Cerebellar cortex (tissue), 1 donor: ENCODE data around the gene GAREM1.
A peak's percentile ranks its signal among the peaks of the same experiment; 100 is the strongest.

Source experiments
- DNase-seq: peaks from one replicate; pipeline ENCODE4 v3.0.0-alpha.2; 2015; ENCODE audit warnings: low spot score

The GAREM1 gene

DNA sequence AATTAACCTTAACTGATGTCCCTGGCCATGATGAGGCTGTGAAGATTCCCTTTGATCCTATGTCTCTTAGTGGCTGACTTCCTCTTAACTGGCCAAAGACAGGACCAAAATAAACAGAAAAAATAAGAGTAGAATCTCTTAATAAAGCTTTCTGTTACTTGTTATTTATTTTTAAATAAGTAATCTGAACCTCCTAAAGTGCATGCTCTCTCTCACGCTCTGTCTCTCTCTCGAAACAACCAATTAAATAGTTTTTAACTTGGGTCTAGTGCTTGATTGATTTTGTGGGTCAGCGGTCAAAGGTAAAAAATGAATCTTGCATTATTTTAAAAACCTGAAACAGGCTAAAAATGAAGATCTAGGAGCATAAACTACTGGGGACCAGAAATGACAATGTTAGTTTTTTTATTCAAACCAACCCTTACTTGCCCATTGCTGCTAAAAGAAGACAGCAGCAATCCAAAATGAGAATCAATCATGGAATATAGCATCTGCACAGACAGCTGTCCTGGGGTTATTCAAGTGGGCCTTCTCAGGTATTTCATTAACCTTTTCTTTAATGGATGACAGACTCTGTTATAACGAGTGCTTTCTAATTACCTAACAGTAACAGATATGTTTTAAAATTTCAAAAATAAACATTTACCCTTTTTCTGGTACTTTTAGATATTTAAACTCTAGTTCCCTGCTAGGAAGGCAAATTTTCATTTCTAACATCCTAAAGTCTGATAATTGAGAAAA is 11.2 kb downstream of the GAREM1 start:
- no peak for DNase-seq

DNA sequence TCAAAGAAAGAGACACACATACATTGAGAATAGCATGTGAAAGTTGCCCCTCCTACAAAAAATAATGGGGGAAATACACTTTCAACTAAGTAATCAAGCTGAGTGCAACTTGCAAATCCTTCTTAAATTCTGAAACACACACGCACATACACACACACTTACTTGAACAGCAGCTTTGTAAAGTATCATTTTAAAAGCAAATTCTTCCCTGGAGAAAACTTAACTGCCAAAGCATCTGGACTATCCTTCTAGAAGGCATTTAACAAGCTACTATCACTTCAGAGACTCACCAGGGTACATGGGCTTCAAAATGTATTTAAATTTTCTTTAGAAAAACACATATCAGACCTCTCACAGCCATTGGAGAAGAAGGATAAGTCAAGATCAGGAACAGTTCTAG is 15.3 kb downstream of the GAREM1 start:
- no peak for DNase-seq

DNA sequence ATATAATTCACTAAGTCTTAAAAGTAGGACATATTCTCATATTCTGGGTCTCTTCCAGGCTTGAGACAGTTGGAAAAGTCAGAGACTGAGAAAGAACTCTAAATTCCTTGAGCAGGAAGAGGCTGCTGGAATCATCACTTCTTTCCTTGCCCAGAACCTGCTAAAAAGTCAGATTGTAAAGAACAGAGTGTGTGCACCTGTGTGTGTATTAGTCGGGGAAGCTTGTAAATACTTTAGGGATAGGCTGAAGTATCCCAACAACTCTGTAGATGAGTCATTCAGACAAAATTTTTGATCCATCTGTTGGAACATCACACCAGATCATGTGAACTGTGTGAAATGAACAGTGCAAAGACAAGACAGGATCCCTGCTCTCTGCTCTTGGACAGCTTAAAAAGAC is 16.1 kb downstream of the GAREM1 start:
- no peak for DNase-seq

DNA sequence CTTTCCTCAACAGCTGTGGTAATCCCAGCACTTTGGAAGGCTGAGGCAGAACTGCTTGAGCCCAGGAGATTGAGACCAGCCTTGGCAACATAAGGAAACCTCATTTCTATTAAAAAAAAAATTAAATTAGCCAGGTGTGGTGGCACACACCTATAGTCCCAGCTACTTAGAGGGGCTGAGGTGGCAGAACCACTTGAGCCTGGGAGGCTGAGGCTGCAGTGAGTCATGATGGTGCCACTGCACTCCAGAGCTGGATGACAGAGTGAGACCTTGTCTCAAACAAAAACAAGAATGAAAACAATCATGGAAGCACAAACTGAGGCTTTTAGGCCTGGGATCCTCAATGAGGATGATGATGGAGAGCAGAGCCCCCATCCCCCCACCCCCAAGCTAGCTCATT is 19.8 kb downstream of the GAREM1 start:
- DNase-seq: no peak

DNA sequence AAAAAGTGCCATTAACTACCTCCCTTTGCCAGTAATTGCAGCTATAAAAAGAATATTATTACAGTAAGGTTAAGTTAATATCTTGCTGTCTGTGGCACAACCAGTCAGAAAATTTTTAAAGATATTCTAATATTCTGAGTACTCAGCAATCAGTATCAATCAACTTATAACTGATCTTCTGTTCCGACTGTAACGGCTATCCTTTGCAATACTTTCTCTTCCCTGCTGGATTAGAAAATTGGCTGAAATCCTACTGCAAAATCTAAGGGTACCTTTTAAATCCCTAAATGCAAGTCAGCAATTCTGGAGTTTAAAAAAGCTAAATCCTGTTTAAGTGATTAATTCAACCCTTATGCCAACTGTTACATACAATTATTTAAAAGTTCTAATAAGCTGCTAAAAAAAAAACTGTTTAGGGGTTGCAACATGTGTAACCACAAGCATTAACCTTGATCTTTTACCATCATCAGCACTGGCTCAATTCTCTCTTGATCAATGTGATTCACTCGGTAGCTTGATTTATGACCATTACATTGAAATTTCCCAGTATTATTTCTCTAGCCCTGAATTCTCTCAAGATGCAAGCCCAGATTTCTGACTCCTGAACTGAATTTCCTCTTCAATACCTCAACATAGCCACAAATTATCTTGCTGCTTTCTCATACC is 20.5 kb downstream of the GAREM1 start:
- DNase-seq: no peak

DNA sequence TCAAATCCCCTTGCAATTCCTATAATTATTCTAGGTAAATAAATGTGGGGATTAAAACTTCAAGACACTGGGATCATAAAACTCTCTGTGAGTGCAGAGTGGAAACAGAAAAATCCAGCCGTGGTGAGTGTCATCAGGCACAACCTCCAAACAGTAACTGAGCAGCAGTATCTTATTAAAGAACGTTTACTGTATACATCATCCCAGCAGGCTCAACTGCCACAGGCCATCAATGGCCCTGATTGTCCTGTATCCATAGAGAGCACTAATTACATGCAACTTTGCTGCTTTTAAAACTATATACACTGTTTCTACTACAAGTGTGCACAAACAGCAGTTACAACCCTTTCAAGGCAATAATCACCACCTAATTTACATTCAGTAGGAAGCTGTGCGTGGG is 23.9 kb downstream of the GAREM1 start:
- DNase-seq: no peak

DNA sequence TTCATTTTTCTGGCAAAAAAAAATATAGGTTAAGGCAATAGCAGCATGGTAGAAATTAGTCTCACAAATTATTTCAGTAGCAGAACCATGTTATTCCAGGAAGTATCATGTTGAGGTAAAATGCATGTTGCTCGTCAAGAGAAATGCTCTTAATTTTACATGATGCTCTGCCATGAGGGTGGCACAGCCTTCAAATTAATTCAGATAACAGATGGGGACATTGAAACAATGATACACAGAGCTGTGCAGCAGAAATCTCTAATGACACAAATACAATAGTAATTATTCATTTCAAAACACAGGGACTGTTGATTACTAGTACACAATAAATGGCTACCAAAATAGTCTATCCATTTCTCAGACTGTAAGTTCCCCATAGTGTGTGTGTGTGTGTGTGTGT is 24.8 kb downstream of the GAREM1 start:
- no peak for DNase-seq

DNA sequence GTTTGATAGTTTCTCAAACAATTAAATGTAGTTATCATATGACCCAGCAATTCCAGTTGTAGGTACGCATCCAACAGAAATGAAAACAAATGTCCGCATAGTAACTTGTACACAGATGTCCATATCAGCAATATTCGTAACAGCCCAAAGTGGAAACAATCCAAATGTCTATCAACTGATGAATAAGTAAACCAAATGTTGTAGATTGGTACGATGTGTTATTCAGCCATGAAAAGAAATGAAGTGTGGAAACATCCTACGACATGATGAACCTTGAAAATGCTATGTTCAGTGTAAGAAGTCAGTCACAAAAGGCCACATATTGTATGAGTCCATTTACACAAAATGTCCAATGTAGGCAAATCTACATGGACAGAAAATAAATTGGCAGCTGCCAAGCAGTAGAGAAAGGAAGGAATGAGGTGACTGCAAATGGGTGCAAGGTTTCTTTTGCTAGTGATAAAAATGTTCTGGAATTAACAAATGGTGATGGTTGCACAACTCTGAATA is 26.9 kb downstream of the GAREM1 start:
- DNase-seq: no peak

DNA sequence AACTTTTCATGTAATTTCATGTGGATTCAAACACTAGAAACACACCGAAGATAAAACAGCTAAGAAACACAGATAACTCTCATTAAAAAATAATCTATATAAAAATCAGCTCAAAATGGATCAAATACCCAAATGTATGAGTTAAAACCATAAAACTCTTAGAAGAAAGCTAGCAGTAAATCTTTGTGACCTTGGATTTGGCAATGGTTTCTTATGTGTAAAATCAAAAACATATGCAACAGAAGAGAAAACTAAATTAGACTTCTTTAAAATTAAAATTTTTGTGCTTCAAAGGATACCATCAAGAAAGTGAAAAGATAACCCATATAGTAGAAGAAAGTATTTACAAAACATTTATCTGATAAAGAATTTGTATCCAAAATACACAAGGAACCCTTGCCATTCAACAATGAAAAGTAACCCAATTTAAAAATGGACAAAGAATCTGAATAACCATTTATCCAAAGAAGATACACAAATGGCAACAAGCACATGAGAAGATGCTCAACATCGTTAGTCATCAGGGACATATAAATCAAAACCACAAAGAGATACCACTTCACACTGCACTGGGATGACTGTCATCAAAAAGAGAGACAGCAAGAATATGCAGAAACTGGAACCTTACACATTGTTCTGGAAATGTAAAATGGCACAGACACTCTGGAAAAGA is 27.5 kb downstream of the GAREM1 start:
- DNase-seq: no peak

DNA sequence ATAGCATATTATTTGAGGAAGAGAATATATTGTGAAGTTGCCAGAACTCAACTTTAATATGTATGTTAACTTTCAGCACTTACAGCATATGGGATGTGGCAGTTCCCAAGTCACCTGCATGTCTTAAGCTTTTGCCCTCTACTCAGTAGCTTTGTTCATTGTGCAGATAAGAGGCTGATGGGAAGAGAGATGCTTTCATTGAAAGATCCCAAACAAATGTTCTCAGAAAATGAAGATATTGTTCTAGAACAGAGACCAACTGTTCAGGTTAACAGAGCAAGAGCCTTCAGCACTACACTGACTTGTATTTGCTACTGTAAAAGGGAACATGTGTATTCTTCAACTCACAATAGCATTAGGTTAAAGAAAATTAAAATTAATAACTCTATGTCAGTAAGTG is 28.1 kb downstream of the GAREM1 start:
- no peak for DNase-seq

DNA sequence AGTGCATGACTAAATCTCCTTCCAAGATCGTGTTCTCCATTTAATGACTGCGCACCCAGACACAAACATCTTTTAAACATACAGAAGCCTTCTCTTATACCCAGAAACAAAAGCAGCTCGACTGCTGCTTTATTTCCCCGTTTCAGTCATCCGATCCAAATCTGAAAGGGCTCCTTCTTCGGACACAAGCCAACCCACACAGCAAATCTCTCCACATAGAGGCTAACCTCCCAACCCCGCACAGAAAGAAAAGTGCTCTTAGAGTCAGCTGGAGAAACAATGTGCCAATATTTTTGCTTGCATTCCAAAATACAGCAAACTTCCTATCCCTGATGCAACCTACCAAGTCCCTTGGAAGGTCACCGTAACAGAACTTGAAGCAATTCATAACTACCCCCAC is 29.1 kb downstream of the GAREM1 start:
- peak; percentile 71 for DNase-seq

DNA sequence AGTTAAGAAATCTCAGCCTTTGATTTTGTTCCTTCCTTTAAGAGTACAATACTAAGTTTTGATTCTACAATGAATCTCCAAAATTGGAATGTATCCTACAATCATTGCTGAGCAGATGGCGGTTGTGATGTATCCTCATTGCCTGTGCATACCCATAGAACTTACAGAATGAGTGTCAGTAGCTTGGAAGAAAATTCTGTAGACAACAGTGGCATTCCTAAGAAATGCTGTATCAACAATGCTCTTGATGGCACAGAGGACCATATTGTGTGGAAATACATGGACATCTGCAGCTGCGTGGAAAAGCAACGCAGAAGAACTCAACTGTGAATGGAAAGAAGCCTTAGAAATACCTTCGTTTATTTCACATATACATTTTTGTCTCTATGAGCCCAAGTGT is 30.2 kb downstream of the GAREM1 start:
- DNase-seq: peak; percentile 50

DNA sequence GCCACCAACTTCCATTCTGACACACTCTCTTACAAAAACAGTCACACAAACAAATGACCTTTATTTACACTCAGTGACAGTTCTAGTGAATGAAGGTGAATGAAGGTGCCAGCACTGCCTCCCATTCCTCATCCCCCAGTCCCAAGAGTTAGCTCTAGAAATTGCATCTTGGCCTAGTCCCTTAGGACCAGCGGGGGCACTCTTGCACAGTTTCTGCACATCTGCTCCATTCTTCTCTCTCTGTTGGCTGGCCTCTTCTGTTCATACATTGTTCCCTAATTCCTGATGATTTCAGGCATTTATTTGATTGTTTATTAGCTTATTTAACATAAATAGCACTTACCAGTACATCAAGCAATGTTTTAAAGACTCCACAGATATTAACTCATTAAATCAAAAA is 30.9 kb downstream of the GAREM1 start:
- no peak for DNase-seq

DNA sequence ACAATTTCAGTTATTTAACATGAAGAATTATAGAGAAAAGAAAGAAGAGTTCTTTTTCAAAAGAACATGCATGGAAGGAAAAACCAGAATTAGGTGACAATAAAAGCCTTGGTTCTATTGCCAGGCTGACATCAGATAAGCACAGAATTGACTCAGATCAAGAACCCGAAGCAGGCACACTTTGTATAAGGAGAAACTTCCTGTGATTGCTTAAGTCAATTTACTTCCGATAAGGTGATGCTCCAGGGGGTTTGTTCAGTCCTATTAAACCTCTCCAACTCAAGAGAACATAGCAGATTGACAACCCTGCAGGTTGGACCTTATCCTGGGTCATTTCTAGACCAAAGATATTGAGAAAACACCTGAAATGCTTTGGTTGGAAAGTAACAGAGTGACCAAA is 31.4 kb downstream of the GAREM1 start:
- DNase-seq: no peak

DNA sequence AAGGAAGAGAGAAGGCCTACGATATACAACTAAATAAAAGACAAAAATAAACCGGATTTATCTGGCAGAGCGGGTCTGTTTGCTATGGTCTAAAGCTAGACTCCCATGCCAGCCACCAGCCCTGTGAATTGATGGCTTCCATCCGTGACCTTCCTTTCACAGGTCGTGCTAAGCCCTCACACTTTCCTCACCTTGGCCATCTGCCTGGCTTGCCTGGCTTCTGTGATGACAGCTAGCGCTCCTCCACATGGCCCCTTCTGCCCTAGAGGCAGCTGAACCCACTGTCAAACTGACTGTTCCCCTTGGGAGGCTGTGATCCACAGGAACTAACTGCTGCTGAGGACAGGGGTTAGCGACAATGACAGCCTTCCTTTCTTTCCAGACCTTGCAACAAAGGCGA is 32.5 kb downstream of the GAREM1 start:
- DNase-seq: peak; percentile 50

DNA sequence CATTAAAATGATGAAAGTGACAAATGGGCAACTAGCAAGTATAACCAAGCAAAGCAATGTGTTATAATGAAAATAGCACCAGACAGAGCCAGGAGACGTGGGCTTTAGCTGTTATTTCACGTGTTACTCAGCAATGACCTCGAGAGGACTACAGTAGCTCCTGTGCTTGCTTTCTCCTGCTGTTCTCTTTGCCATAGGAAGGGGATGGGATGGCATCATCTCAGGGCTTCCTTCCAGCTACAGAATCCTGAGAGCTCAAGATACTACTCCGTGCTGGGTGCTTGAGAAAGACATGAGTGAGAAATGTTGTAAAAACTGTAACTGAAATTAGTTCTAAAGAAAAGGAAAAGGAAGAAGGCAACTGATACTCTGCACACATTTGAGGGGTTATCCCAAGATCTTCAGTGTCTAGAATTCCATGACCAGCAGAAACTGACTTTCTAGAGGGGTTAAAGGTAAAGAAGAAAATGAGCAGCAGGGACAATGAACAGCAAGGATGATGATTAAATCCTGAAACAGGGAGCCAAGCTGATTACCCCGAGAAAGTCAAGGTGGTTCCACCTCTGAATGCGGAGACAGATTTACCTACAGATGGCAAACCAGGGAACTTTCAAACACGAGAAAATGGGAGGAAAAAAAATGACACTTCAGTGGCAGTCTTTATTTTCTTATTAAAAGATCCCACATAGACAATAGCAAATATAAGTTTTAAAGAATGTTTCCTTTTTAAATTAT is 33.4 kb downstream of the GAREM1 start:
- peak; percentile 69 for DNase-seq

DNA sequence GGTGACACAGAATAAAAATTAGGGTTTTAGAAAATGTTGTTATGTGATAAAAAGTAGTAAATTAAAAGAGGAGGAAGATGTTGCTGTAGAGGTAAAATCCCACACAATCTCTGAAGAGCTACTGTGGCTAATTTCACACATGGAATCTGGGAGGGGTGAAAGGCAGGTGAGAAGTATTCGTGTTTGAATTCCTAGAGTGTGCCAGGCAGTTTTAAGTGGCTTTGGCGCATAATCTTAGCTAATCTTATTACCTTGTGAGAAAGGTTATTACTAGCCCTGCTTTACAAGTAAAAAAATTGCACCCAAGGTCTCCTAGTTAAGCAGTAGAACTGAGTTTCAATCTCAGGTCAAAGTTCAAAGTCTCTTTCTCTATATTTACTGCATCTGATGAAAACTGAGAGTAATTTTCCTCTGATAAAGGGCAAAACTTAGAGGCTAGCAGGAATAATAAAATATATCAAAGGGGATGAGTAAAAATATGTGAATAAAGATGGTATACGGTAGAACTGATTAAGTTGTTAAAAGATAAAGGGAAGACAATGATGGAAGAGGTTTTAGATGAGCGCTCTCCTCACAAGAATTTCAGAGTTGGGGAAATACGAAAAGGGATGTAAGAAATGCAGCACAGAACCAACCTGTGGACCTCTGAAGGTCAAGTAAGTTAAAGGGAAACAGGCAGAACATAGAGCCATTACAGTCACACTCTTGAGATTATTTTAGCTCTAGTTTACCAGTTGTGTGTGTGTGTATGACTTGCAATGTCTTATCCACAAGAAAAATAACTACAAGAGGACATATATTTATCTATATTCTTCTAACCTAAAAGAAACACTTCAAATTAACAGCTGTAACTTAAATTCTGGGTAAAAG is 34.8 kb downstream of the GAREM1 start:
- DNase-seq: no peak

DNA sequence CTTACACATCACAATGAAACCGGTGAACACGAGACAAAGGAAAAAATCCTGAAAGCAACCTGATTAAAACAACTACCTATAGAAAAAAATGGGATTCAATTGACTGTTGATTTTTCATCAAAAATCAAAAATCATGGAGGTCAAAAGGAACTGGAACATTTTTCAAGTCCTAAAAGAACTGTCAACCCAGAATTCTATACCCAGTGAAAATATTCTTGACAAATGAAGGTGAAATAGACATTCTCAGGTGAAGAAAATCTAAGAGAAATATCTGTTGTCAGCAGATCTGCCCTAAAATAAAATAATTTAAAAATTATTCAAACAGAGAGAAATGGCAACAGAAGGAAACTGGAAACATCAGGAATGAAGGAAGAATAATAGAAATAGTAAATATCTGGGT is 38.9 kb downstream of the GAREM1 start:
- no peak for DNase-seq

DNA sequence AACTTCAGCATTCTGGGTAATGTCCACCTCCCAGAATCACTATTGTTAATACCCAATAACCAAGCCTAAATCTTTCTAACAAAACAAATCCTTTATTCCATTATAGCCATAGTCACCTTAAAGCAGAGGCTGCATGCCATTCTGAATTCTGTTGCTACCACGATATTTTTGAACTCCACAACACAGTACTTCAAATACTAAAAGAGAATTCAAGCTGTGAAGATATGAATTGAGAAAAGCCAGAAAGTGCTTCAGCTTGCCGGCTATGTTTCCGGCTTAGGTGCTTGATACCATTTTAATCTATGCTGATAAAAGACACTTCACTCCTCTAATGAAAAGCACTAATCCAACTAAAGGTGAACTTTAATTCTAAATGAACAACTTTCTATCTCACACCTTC is 41.3 kb downstream of the GAREM1 start:
- no peak for DNase-seq

DNA sequence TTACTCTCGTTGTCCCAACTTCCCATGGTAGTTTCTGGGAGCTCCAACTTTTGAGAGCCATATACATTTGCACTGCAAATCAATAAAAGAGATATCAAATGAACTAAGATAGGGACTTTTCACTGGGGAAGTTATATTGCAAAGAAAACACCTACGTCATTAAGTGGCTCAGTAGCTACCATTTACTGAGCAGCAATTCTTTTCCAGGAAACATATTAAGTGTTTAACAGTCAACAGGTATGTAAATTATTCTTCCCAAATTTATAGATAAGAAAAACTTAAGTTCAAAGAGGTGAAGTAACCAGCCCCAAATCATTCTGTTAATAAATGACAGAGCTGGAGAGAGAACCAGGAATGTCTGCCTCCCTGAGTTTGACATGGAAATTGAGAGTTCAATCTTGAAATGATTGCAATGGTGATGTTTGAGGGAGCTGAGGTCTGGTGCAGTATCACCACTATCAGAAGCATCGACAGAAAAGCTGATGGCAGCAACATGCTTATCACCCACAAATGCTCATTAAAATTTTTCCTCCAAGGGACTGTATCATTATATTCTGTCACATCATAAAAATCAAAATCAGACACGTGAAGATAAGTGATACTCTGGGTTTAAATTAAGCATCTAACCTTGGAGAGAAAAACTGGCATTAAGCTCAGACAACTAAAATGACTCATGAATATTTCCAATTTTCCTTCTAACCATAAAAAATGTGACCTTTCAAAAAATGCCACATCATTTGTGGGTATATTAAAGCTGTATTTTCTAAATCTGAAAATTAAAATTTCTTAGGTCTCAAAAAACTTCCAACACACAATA is 43.4 kb downstream of the GAREM1 start:
- no peak for DNase-seq

DNA sequence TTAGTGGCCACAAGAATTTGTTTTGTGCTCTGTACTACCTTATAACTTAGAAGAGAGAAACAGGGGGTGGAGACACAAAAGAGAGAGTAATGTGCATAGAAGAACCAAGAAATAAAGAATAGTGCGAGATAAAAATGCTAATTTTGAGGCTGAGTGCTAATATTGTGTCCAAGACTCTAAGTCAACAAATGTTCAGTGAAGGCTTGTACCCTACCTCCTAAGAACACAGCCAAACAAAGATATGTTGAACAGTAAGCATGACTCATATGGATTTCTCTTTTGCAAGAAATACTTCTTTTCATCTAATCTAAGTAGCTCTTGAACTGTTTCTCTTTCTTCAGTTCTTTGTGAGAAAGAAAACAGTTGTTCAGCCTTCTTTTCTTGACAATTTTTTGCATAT is 45.2 kb downstream of the GAREM1 start:
- no peak for DNase-seq
